Keratinocyte (primary cell): Measurements from ENCODE around the gene USP47. TPM values are rescaled to one million over a fixed set of nuclear protein-coding genes. Genes with fewer than 3 reads are reported as not detected.

Experiments used
- DNase-seq: peaks from one replicate; pipeline ENCODE4 v3.0.0-alpha.2; 2011; ENCODE audit warnings: low read depth, missing footprints, low spot score
- FAIRE-seq: peaks from 2 replicates; lab custom pipeline; 2011; peaks lifted over from hg19 to GRCh38; lab: Jason Lieb, UNC
- H2AFZ ChIP-seq: 2 replicates; pipeline ENCODE4 v1.6.0; 2012; ENCODE audit warnings: low read length, control low read depth, inconsistent platforms; ENCODE audit not compliant: control insufficient read depth
- H3K27ac ChIP-seq: 2 replicates; pipeline ENCODE4 v1.5.1; 2011; ENCODE audit warnings: low read length; ENCODE audit not compliant: control insufficient read depth, insufficient read depth
- H3K27me3 ChIP-seq: 3 replicates; pipeline ENCODE4 v1.6.0; 2011; ENCODE audit warnings: low read length; ENCODE audit not compliant: control insufficient read depth, insufficient read depth; ENCODE audit errors: extremely low read depth
- H3K36me3 ChIP-seq, 2 experiments: 2 replicates in 1 of 2; 3 replicates in 1 of 2; pipeline ENCODE4 v1.5.1; 2011; ENCODE audit warnings: low read length in 2 of 2, mild to moderate bottlenecking in 1 of 2; ENCODE audit not compliant: control insufficient read depth in 2 of 2, insufficient read depth in 2 of 2; ENCODE audit errors: extremely low read depth in 1 of 2
- H3K4me1 ChIP-seq: 3 replicates; pipeline ENCODE4 v1.5.1; 2011; ENCODE audit warnings: low read length; ENCODE audit not compliant: control insufficient read depth, insufficient read depth; ENCODE audit errors: extremely low read depth
- H3K4me2 ChIP-seq: 3 replicates; pipeline ENCODE4 v1.6.0; 2011; ENCODE audit warnings: low read depth, low read length; ENCODE audit not compliant: control insufficient read depth, insufficient read depth; ENCODE audit errors: extremely low read depth
- H3K4me3 ChIP-seq, 3 experiments: fragments of 200-600 bp in 1 of 3; sonication (generic) in 1 of 3; 2 replicates in 2 of 3; 3 replicates in 1 of 3; pipeline ENCODE4 v1.5.1; 2011 to 2016; ENCODE audit warnings: low read length in 3 of 3, mild to moderate bottlenecking in 3 of 3, control low read depth in 2 of 3, inconsistent platforms in 1 of 3, low read depth in 1 of 3, mixed read lengths in 1 of 3, mixed run types in 1 of 3, moderate library complexity in 1 of 3; ENCODE audit not compliant: control insufficient read depth in 2 of 3, insufficient read depth in 2 of 3; ENCODE audit errors: extremely low read depth in 1 of 3
- H3K79me2 ChIP-seq: 2 replicates; pipeline ENCODE4 v1.6.0; 2012; ENCODE audit warnings: low read length; ENCODE audit not compliant: control insufficient read depth, insufficient read depth
- H3K9ac ChIP-seq: 3 replicates; pipeline ENCODE4 v1.6.0; 2011; ENCODE audit warnings: low read length; ENCODE audit not compliant: control insufficient read depth, insufficient read depth; ENCODE audit errors: extremely low read depth
- H3K9me1 ChIP-seq: 3 replicates; pipeline ENCODE4 v1.6.0; 2011; ENCODE audit warnings: low read length; ENCODE audit not compliant: control insufficient read depth, insufficient read depth; ENCODE audit errors: extremely low read depth
- H3K9me3 ChIP-seq: 2 replicates; pipeline ENCODE4 v1.5.1; 2012; ENCODE audit warnings: low read depth, low read length; ENCODE audit not compliant: control insufficient read depth
- H4K20me1 ChIP-seq: 3 replicates; pipeline ENCODE4 v1.6.0; 2011; ENCODE audit warnings: low read length; ENCODE audit not compliant: control insufficient read depth, insufficient read depth; ENCODE audit errors: extremely low read depth
- CTCF ChIP-seq, 3 experiments: IDR thresholded peaks in 1 of 3; conservative IDR thresholded peaks in 1 of 3; optimal IDR thresholded peaks in 1 of 3; 2 replicates in 2 of 3; 3 replicates in 1 of 3; pipeline versions ENCODE3 to v1.5.1; 2011; ENCODE audit warnings: low read length in 3 of 3, mild to moderate bottlenecking in 3 of 3, moderate library complexity in 2 of 3, control low read depth in 1 of 3, inconsistent platforms in 1 of 3; ENCODE audit not compliant: insufficient read depth in 2 of 3; ENCODE audit errors: extremely low read depth in 1 of 3
- EZH2 ChIP-seq: IDR thresholded peaks from one replicate; pipeline ENCODE4 v1.6.1; 2012; ENCODE audit warnings: inconsistent platforms, mild to moderate bottlenecking, low read length, moderate library complexity
- dilution Hi-C: fragments of 300-500 bp; cut with MboI; formaldehyde crosslinking; loops from one replicate; pipeline ENCODE4 v1.7.0; 2020; ENCODE audit warnings: low sequenced_read_pairs; ENCODE audit not compliant: extremely low pct_ligation_motif_present
- polyA plus RNA-seq, 5 experiments: library from polyadenylated mRNA; depleted of rRNA in 3 of 5; stranded (reverse) in 3 of 5; stranded (forward) in 1 of 5; unstranded in 1 of 5; fragments of >200 nt; gene quantifications; 1 replicate in 1 of 5; 2 replicates in 3 of 5; 3 replicates in 1 of 5; pipeline versions ENCODE4 v1.2.1 to v1.2.3, GENCODE V29; 2011 to 2012; ENCODE audit warnings: missing spikeins in 2 of 5, low read depth in 1 of 5, low replicate concordance in 1 of 5

Gene USP47
- polyA plus RNA-seq, 1 donor (not counting 4 experiments of a cell fraction or from before 2014, with no cell fraction given), result 22.4 TPM

GRCh38 chr11:11965192-11965591, 123.4 kb downstream of the USP47 start:
- no peak for FAIRE-seq
- peaks cover 2% of the 10 kb centered on the region for H3K79me2 ChIP-seq
- dilution Hi-C loops, result no loop called here

GRCh38 chr11:11965656-11966353, 124.0 kb downstream of the USP47 start:
- Histone ChIP-seq H3K27ac (no peak overlapping the region), H2AFZ (no peak overlapping the region), H4K20me1 (no peaks in the 10 kb centered on the region), H3K36me3 (peaks cover 40 to 48% of the 10 kb centered on the region in 2 experiments), H3K9me1 (no peaks in the 10 kb centered on the region), H3K4me3 (no peak overlapping the region), H3K79me2 (peaks cover 5% of the 10 kb centered on the region), H3K9ac (no peak overlapping the region), H3K9me3 (no peaks in the 10 kb centered on the region), H3K4me1 (peaks cover 16% of the 10 kb centered on the region), H3K4me2 (no peak overlapping the region), H3K27me3 (no peaks in the 10 kb centered on the region)
- no peak for FAIRE-seq
- no peak for DNase-seq
- no peak for TF ChIP-seq CTCF (optimal IDR thresholded peaks at IDR 0.05 in 1 of 3, IDR thresholded peaks at IDR 0.05 in 1 of 3, conservative IDR thresholded peaks at IDR 0.05 in 1 of 3; ENCODE audit: extremely low read depth in 1 of 3, insufficient read depth in 2 of 3, low read length in 3 of 3)
- TF ChIP-seq EZH2, result no peak
- dilution Hi-C loops, result no loop called here

More at GRCh38 chr11:11965192-11965591, 123.4 kb downstream of the USP47 start:
- Histone ChIP-seq H3K9me1 (no peaks in the 10 kb centered on the region), H3K4me2 (no peak overlapping the region), H3K9ac (no peak overlapping the region), H3K27me3 (no peaks in the 10 kb centered on the region), H3K4me1 (peaks cover 16% of the 10 kb centered on the region), H3K4me3 (no peak overlapping the region), H2AFZ (no peak overlapping the region), H3K27ac (no peak overlapping the region), H3K9me3 (no peaks in the 10 kb centered on the region), H4K20me1 (no peaks in the 10 kb centered on the region), H3K36me3 (peaks cover 38 to 43% of the 10 kb centered on the region in 2 experiments)
- no peak for TF ChIP-seq EZH2
- TF ChIP-seq CTCF (optimal IDR thresholded peaks at IDR 0.05 in 1 of 3, IDR thresholded peaks at IDR 0.05 in 1 of 3, conservative IDR thresholded peaks at IDR 0.05 in 1 of 3; ENCODE audit: extremely low read depth in 1 of 3, insufficient read depth in 2 of 3, low read length in 3 of 3), result no peak
- DNase-seq, result no peak
